Measurements from ENCODE around the gene CYP4A22.
A peak's percentile ranks its signal among the peaks of the same experiment; 100 is the strongest.
"Not testable (repeated sequence)": the region's sequence is repeated elsewhere in the genome, so short reads cannot be mapped to it uniquely, and the experiment has no call there.

CYP4A22 gene

GRCh38 chr1:47184822-47185677, 47.8 kb downstream of the CYP4A22 start:
- DNase-seq (ENCODE audit: low read depth), result no peak

DNA sequence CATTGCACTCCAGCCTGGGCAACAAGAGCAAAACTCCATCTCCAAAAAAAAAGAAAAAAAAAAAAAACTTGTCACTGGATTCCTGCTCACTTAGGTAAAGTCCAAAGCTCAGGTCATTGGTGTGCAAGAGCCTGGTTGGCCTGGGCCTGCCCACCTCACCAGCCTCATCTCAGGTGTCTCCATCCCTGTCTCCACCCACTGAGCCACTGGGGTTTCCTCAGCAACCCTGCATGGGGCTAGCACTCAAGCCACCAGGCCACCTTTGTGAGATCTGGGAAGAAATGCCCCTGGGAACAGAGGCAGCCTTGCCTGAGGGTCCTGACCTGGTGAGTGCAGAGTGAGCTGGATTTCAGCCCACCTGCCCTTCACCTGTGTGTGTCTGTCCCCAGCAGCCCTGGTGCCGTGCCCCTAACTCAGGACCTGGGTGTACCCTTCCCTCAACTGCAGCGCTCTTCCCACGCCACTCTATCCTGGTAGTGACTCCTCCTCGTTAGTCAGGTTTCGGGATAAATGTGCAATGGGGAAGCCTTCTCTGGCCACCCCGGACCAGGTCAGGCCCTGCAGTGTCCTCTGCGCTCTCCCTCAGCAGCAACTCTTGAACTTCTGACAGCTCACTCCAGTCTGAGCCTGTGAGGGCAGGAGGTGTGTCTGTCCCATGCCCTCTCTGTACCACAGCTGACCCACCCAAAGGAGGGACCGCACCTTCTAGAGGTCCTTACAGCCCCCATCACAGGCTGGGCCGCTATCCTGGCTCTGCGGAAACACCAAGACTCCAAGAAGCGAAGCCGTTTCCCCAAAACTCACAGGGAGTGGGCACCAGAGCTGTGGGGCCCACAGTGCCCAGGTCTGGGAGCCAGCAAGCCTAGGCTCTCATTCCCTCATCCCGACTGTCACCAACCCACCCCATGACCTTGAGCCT, 49.3 kb downstream of the CYP4A22 start:
- DNase-seq (ENCODE audit: low read depth), result no peak

DNA sequence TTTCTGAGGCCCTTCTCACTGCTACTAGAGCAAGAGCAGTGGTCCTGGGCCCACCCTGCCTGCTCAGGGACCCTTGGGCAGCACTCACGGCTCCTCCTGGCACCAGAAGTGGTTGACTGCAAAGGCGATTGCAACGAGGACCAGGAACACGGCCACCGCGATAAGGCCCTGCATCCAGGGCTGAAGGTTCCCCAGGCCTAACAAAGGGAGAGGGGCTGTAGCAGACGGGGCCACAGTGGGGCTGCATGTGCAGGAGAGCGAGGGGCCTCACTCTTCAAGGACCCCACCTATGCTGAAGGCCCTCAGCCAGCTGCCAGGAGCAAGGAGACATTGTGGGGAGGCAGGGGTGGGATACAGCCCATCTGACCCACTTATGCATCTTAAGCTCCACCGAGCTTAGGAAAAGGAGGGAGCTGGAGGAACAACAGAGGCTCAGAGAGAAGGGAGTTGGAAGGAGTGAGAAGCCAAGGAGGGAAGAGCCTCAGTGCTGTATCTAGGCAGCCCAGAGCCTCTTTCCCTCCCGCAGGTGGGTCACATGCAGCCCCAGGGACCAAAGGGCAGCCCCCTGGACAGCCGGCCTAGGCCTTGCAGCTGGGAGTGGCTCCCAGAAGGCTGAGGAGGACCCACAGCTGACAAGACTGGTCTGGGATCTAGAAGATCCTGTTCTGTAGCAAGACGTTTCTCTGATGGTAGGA, 50.1 kb downstream of the CYP4A22 start:
- DNase-seq (ENCODE audit: low read depth), result no peak

- DNase-seq (ENCODE audit: low read depth), result no peak
Measured at GRCh38 chr1:47187926-47188250, 50.6 kb downstream of the CYP4A22 start.

DNA sequence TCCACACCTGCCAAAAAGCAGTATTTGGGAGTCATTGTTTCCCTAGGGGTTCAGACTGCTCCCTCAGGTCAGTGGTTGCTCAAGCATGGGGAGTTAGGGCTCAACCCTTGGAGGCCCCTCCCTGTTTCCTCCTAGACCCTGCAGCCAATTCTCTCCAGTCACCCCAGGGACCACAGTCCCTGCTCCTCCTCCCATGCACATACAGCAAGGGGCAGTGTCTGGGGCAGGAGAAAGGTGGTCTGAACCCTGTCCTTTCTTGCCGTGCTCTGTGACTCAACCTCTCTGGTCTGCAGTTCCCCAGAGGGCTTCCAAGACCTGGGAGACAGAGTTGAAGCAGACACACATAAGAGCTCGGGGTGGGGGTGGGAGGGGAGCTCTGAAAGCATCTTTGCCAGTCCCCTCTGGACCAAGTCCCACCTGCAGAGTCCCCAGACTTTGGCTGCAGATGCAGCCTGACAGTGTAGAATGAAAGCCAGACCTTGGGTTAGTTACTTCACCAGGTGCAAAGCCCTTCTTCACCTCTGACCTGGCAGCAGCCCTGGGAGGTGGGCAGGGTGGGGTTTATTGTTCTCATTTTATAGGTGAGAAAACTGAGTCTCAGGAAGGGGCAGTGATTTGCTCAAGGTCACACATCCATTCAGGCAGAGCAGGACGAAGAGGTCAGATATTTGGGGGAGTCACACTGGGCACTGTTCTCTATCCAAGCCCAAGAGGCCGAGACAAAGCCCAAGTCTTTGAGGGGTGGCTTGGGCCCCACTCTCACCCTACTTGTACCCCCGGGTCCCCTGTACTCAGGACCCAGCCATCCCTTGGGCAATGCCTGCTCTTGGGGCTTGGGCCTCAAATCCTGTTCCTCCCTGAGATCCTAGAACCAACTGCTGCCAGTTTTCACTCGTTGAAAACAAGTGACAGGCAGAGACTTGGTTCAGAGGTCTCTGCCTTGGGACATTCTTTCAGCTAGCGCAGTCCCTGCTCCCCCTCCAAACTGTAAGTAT, 51.8 kb downstream of the CYP4A22 start:
- no peak for DNase-seq (ENCODE audit: low read depth)

DNA sequence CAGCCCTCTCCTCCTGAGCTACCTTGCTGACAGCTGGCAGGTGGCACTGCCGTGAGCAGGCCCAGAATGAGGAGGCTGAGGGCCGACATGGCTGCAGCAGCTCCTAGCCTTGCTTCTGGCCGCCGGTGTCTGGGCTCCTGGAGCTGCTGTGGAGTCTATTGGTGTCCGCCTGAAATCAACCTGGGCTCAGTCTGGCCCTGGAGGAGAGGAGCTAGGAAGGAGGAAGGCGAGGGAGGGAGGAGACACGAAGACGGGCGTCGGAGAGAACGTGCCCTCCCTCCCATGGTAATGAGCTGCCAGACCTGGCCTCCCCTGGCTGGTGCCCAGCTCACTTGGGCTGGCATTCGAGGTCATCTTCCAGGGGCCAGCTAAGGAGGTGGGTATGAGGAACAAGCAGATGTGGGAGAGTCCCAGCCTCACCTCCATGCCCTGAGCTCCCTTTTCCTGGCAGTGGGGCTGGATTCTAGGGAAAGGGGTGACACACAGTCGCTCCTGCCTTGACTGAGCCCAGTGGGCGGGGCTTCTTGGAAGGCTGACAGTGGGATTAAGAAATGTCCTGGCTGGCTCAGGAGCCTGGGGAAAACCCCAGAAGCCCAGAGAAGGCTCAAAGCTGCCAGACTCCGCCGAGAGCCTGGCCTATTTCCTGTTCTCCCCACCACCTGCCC, 52.7 kb downstream of the CYP4A22 start, which contains the start of gene PDZK1IP1:
TSS of gene PDZK1IP1 (minus strand) at position 193 of the 665 bp plus-strand sequence. CDS start at position 89, 104 bp downstream.
- peak; percentile 57 for DNase-seq (ENCODE audit: low read depth)

GRCh38 chr1:47190509-47190855, 53.2 kb downstream of the CYP4A22 start:
- no peak for DNase-seq (ENCODE audit: low read depth)

DNA sequence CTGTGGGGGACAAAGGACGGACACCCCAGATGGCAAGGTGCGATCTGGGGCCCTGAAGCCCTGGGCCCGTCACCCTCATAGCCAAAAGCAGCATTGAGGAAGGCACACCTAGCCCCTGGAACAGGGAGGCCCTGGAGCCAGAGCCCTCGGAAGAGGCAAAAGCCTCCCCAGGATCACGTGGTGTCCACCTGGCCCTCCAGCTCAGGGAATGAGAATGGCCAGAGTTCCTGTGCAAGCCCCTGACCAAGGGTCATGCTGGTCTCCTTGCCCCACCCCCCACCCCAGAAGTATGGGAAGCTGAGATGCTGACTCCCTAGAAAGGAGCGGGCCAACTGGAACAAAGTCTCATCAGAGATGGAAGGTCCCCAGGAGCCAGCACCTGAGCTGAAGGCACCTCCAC, 53.6 kb downstream of the CYP4A22 start:
- DNase-seq (ENCODE audit: low read depth), result no peak

- no peak for DNase-seq (ENCODE audit: low read depth)
Measured at GRCh38 chr1:47191940-47192457, 54.8 kb downstream of the CYP4A22 start.

DNA sequence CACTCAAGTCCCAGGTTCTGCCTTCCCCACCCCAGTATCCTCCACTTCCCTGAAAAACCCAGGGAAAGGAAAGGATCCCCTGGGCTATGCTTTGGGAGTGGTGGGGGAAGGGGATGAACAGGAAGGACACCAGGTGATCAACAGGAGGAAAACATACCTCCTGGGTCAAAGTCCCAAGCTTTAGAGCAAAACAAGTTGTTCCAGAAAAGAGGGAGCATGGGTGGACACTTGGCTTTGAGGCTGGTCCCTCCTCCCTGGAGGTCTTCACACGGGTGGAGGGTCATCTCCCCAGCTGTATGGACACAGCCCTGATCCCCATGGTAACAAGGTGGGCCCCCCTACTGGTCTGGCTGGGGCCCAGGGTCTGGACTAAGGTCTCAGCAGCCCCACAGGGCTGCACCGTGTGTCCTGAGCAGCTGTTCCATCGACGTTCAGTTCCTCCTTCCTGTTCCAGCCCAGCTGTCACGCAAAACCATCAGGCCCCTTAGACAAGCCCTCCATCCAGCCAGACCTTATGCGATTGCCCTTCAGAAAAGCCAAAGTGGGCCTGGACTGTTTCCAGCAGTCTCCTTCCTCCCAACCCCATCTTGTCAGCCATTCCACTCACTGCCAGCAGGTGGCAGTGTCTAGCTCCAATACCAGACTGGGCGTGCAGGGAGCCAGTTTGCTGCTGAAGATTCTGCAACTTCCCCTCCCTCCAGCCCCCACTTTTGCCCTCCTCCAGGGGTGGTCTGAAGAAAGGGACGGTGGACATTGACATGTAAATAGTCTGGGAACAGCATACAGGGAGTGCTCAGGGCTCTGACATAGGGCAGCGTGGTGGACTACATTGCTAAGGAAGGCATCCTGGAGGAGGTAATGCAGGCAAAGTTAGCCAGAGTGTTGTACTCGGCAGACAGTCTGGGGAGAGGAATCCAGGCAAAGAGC, 55.5 kb downstream of the CYP4A22 start:
- DNase-seq (ENCODE audit: low read depth), result peak; percentile 39

DNA sequence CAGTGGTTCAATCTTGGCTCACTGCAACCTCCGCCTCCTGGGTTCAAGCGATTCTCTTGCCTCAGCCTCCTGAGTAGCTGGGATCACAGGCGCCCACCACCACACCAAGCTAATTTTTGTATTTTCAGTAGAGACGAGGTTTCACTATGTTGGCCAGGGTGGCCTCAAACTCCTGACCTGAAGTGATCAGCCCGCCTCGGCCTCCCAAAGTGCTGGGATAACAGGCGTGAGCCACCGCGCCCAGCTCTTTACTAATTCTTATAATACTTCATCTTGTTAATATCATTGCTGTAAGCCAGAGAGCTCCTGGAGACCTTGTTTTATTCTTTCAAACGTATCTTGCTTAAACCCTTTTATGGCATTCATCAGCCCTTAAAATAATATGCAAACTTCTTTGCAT, 56.3 kb downstream of the CYP4A22 start:
- DNase-seq (ENCODE audit: low read depth), result not testable (repeated sequence)

DNA sequence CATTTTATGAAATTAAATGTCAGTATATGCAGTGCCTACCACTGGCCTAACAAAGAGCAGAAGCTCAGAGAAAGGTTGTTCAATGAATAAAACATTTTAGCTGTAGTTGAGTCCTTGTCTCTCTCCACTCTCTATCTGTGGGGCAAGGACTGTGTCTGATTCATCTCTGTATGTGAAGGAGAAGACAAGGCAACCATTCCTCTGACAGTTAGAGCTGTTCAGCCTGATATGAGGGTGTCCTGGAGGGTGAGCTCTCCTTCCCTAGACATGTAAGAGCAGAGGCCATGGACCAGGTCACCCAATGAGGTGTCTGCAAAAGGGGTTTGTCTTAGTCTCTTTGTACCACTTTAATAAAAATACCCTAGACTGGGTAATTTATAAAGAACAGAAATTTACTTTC, 57.1 kb downstream of the CYP4A22 start:
- no peak for DNase-seq (ENCODE audit: low read depth)

DNA sequence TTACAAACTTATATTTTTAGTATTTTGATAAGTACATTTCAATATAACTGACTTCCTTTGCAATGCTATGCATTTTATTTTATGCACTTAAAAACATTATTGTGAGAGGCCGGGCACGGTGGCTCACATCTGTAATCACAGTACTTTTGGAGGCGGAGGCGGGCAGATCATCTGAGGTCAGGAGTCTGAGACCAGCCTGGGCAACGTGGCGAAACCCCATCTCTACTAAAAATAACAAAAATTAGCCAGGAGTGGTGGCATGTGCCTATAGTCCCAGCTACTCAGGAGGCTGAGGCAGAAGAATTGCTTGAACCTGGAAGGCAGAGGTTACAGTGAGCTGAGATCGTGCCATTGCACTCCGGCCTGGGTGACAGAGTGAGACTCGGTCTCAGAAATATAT, 58.7 kb downstream of the CYP4A22 start:
- not testable (repeated sequence) for DNase-seq (ENCODE audit: low read depth)

- DNase-seq (ENCODE audit: low read depth), result no peak
Measured at GRCh38 chr1:47196622-47197021, 59.4 kb downstream of the CYP4A22 start.

- no peak for DNase-seq (ENCODE audit: low read depth)
Measured at GRCh38 chr1:47198214-47198613, 61.0 kb downstream of the CYP4A22 start.
